HG02970 (cell line): Measurements from ENCODE around the gene KCNQ1OT1.

ENCODE experiments used
- ATAC-seq: cut with Tn5 transposase; IDR thresholded peaks from one replicate; pipeline ENCODE4 v1.9.1; 2021; ENCODE audit warnings: mild to moderate bottlenecking, moderate library complexity, moderate number of reproducible peaks; ENCODE audit not compliant: unreplicated experiment, low FRiP score

KCNQ1OT1 gene

DNA sequence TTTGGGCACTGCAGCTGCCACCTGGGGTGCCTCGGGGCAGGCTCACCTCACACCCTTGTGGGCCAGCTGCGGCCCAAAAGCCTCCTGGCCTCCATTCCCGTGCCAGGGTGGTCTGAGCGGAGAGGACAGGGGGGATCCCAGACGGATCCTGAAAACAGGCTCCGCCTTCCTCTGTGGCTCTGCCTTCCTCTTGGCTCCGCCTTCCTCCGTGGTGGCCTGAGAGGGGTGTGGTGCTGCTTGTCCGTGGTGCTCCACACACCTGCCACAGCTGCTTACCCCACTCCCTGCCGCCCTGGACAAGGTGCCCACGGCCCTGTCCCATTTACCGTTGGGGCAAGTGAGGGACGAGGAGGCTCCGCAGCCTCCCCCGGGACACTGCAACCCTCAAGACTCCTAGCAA, 23.2 kb upstream of the KCNQ1OT1 start:
- no peak for ATAC-seq

DNA sequence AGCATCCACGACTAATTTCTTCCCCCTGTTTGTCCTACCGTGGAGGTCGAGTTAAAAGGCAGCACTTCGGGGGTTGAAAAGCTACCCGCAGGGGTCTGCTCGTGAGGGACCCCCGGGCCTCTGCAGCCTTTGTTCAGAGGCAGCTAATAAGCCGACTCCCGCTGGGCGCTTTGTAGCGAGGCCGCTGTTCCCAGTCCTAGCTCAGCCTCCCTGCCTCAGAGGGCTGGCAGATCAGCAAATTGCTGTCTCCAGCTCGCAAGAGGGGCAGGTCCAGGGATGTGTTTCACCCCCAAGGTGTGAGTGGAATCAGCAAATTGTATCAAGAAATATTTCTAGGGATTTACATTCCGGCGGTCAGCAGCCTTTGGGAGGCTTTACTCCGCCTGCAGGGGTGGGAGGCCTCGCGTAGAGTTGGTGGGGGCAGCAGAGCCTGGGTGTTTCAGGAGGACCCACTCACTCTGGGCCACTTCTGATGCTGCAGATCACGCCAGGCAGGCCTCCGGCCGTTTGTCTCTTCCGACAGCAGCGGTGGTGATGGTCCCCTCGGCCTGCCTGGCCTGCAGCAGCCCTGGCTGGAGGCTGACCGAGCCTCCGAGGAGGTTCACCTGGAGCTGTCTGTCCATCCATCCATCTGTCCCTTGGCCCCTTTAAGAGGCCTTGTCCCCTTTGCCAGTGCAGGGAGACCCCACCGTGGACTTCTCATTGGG, 21.6 kb upstream of the KCNQ1OT1 start:
- no peak for ATAC-seq

DNA sequence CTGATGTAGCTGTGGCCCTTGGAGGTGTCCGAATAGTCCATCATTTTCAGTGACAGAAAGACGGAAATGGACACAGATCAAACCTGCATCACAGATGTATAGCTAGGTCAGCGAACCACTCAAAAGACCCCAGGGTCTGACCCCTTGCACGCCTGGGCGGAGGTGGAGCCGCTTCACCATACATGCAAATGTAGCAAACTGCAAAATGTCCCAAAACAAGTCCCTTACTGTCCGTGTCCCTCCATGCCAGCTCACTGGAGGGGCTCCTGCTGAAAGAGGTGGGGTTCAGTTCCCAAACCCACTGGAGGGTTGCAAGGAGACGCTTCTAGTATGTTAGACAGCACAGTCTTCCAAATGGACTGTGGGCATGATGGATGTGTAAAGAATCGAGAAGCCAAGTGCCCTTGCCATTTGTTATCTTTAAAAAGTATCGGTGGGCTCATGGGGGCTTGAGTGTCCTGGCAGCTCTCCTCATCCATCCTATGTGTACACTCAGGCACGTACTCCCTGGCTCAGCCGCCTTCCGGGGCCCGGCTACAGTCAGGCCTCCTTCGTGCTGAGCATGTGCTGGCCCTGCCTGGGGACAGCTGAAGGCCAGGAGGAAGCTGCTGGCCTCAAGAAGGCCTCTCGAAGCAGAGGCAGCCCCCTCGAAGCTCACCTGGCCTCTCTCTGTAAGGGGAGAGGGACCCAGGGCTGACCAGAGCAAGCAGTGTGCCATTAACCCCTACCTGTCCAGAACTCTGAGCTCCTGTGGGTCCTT, 20.2 kb upstream of the KCNQ1OT1 start:
- no peak for ATAC-seq

DNA sequence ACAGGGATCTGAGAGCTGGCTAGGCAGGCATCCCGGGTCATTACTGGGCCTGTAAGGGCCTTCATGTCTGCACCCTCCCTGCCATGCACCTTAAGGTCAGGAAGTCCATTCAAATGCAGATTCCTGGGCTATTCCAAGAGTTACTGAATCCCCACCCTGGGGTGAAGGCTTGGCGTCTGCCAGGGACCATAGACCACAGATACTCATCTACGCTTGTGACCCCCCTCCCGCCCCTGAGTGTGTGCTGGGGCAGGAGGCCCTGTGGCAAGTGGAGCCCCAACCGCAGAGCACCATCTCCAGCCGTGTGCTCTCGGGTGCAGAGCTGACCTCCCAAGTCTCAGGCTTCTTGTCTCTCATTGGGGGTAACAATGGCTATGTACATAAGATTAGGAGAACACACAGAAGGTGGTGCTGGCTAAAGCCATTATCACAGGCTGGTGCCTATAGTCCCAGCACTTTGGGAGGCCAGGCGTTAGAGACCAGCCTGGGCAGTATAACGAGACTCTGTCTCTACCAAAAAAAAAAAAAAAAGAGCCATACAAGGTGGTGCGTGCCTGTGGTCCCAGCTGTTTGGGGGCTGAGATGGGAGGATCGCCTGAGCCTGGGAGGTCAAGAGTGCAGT, 19.1 kb upstream of the KCNQ1OT1 start:
- no peak for ATAC-seq

DNA sequence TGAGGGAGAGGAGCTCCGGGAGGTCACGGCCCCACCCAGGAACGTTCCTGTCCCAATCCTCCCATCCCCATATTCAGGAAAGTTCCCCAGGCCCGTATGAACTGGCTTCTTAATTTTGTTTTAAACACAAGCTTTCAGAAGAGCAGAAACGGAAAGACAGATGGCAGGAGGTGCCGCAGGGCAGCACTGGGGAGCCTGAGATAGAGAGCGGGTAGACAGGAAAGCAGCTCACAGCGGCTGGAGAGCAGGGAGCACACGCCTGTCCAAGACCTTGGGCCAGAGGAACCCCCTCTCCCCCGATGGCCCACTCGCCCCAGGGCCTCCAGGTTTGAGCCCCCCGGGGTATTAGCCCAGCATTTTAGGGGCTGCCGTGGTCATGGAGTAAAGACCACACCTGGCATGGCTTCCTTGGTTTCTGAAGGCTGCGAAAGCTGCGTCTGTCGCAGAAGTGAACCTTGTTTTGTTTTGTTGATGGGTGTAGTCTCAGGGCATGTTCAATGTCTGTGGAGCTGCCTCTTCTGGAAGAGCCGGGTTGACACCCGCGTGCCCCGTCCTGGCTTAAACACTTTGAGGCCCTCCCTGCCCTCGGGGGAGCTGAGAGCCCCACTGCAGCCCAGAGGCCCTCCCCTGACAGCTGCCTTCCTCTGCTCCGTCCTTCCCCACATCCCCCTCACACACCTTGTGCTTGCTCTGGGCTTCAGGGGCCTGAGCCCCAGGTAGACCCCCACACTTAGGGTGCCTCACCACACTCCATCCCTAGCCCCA, 17.9 kb upstream of the KCNQ1OT1 start:
- no peak for ATAC-seq

DNA sequence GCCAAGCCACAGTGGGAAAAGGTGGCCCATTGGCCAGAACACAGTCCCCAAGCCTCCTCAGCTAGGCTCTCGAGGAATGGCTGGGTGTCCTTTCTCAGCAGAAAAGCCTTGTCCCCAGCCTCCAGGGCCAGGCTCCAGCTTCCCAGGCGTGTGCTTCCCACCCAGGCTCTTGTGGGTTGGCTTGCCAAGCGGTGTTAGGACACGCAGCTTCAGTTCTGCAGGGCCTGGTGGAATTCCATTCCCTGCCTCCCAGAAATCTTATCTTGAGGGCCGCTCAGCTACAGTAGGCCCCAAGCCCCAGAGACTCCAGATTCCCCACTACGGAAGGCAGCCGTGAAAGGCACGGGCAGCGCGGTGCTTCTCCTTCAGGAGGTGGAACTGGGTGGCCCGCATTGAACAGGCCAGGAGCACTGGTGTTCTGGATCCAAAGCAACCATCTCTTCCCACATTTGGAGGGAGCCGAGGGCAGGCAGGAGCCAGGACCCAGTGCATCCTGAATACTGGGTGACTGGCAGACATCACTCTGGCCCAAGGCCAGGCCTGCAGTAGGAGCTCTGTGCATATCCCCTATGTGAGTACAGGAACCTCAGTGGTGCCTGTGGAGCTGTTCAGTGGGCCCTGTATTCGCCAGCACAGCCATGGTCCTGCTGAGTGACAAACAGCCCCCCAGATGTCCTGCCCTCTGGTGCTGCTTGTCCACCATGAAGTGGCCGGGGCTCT, 16.7 kb upstream of the KCNQ1OT1 start:
- no peak for ATAC-seq

DNA sequence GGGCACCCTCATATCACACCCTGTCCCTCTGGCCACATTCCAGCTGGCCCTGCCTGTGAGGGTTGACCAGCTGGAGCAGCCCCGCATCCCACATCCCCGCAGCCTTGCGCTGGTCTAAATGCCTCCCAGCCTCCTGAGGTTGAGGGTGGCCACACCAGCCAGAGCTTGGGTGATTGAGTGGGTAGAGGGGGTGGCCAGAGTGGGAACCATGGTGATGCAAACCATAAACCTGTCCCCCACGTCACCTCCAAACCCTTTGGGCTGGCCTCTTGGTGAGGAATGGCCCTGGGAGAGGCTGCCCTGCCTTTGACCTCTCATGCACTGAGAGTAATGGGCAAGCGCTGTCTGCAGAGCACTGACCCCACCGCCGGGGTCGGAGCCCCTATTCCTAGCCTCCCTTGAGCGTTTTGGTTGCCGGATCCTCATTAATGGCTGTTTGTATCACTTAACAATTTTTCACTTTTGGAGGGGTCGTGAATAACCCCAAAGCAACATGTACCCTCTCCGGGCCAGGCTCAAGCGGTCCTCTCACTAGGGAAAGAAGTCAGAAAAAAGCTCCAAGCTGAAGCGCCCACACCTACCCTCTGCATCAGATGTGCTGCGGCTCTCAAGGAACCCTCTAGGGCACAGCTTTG, 16.0 kb upstream of the KCNQ1OT1 start:
- ATAC-seq, result no peak

DNA sequence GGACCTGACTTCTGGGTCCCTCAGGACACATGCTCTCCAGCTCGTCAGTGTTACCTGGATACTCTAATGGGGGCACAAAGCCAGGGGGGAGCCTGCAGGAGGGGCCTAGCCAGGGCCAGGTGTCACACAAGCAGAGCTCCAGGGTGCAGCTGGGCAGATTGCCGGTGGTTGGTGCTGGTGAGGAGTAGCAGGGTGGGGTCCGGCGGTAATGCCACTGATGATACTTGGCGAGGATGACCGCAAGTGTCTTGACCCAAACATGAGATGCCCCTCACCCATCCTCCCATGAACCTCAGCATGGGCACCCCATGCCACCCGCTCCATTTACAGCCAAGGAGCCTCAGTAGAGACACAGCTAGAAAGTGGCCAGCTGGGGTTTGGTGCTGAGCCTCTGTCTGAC, 15.1 kb upstream of the KCNQ1OT1 start:
- ATAC-seq, result no peak

DNA sequence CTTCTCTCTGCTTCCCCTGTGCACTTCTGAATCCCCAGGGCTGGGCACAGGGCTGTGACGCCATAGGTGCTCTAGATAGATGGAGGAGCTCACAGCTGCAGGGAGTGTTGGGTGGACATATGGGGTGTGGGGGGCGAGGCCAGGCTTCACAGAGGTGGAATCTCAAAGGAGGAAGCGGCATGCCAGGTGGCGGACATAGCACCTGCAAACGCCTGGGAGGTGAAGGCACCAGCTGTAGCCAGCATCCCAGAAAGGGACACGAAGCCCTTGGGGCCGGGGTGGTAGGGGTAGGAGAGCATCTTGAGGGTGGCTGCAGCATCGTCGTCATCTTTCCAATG, 14.6 kb upstream of the KCNQ1OT1 start:
- ATAC-seq, result no peak

DNA sequence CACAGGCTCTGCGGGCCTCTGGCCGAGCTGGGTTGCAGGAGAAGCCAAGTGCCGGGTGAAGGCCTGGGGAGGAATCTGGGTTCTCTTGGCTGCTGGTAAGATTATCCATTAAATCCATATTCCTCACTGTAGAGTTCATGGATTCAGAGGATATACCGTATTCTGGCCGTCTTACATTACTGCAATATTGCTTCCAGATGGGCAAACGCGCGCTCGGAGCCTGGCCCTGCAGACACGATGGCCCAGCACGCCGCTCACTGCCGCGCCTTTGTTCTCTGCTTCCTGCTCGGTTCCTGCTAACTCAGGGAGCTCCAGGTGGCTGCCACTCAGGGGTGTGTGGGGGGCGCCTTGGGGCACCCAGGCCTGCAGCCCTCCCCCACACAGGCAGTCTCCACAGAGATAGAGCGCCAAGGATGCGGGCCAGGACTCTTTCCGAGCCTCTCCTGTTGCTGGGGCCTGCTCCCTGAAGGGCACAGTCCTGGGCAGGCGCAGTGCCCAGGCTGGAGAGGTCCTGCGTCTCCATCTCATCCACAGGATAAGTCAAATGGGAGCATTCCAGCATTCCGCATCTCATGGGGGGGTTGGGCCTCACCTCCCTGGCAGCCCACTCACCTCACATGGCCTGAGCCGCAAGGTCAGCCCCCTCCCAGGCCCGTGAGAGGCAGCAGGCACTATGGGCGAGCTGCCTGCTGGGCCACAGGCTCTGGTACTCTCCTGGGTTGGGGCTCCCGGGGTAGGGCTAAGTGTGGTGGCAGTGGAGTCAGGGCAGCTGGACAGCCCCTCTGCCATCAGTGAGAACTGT, 14.1 kb upstream of the KCNQ1OT1 start:
- no peak for ATAC-seq

DNA sequence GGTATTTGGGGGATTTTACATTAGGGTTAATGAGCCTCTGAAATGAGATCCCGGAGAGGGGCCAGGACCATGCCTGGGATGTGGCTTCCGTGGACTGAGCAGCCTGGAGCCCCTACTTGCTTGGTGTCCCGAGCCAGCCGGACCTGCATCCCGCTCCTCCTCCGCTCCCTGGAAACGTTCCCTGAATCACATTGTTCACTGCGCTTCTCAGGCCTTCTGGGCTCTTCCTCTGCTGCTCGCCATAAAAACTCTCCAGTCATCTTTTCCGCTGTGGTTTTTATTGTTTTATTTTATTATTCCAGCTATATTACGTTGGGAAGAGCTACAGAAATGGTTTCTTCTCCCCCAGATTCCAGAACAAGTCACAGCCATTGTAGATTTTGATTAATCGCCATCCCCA, 13.3 kb upstream of the KCNQ1OT1 start:
- no peak for ATAC-seq

DNA sequence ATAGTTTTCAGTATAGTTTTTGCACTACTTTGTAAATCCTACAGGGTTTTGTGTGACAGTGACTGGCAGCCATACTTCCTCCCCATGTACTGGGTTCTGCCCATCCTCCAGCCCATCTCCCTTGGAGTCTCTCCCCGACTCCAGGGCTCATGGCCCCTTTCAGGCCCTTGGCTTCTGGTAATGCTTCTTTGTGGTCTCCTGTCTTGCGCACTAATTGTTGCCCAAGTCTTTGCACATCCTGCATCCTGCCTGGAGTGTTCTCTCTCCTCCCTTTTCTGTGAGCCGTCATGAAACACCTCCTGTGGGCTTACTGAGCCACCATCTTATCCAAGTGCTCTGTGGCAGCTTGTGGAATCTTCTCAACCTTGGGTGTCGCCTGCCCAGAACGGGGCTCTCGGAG, 11.4 kb upstream of the KCNQ1OT1 start:
- no peak for ATAC-seq

DNA sequence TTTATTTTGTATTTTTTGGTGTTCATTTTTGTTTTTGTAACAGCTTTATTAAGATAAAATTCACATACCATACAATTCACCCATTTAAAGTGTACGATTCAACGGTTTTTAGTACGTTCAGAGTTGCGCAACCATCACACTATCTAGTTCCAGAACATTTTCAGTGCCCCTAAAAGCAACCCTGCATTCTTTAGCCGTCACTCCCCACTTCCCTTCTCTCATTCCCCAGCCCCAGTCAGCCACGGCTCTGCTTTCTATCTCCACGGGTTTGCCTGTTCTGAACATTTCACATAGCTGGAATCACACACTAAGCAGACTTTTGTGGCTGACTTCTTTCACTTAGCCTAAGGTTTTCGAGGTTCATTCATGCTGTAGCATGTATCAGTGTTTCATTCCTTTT, 9.6 kb upstream of the KCNQ1OT1 start:
- no peak for ATAC-seq

DNA sequence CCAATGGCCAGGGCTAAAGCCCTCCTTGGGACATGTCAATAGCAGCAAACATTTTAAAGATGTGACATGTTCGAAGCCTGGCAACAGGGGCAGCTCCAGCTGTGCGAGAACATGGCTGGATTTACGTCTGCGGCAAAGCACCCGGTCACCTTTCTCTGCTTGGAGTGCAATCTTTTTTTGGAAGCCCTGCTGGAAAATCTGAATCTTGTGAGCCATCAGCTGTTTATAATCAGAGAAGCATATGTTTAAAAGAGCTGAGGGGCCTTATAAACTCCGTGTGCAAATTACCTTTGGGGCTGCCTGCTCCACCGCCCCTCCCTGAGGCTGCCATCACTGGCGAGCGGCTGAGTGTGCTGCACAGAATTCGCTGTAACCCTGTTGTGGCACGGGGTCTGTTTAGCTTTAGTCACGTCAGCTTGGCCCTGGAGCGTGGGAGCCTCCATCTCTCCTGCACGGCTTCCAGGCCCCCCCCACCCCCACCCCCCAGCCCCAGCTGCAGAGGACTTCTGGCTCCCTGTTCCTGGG, 9.0 kb upstream of the KCNQ1OT1 start:
- ATAC-seq, result no peak

DNA sequence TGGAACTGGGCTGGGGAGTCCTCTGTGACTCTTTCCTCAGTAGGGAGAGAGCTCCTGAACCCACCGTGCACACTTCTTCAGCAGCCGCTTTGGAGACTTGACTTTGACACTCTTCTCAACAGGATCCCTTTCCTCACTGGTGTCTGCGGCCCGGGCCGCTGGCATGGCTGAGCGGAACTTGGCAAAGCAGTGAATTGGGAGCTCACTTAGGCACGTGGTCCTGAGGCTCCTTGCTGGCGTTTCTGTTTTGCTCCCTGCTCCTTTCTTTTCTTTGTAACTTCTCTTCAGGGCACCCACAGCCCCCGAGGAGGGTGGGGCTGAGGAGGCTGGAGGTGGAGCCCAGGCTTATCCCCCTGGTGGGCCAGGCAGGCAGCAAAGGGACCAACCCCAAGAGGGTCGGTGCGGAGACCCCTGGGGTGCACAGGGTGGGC, 8.4 kb upstream of the KCNQ1OT1 start:
- no peak for ATAC-seq

DNA sequence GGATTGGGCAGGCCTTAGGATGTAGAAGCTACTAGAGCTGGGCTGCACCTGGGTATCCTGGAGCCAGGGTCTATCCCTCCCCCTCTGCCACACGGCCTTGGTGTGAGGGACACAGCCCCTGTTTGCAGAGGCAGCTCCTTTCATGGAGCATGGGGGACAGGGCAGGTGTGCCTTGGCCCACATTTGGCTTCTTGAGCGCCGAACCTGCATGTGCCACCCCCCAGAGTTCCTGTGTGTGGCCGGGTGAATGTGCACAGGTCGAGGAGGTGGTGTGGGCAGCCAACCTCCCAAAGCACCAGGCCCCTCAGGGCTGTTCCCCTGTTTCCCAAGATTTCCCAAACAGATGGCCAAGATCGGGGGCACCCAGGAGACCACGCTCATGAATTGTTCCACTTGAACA, 7.9 kb upstream of the KCNQ1OT1 start:
- no peak for ATAC-seq

DNA sequence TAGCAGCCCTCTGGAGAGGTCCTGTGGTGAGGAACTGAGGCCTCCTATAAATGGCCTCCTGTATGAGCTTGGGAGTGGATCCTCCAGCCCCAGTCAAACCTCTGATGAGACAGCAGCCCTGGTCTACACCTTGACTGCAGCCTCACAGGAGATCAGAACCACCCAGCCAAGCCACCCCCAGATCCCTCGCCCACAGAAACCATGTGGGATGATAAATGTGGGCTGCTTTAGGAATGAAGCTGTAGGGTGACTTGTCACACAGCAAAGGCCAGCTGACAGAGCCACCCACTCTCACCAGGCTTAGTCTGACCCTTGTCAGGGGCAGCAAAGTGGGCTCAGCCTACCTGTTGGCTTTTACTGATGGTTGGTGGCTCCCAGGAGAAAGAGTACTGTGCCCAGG, 6.5 kb upstream of the KCNQ1OT1 start:
- no peak for ATAC-seq

DNA sequence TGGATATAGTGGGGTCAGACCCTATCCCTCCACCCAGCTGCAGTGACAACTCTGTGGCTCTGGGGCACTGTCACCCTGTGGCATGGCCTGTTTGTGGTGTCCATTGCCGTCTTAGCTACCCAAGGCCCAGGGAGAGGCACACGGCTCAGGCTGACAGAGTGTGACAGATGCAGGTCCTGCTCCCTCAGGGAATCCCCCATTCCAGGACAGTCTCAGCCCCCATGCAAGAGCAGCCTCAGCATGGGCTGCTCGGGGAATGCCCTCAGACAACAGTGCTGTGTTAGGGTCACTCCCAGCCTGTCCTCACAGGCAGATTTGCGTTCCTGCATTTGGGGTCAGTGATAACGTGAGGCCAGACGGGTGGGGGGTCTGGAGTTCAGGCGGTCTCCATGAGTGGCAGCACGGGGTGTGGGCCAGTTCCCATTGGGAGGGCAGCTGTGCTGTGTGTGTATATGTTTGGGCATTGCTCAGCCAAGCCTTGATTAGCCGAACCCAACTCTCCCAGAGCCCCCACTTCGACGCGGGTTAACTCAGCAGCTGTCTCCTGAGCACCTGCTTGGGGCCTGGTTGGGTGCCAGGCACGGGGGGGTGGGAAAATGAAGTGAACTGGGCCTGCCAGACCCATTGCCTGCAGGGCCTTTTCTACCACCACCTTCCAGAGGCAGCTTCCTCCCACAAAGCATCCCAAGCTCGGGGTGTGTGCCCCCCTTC, 5.3 kb upstream of the KCNQ1OT1 start:
- no peak for ATAC-seq
